B cell (primary cell): Measurements from ENCODE around the gene RNF17. TPM values are rescaled to one million over a fixed set of nuclear protein-coding genes. Genes with fewer than 3 reads are reported as not detected.

ENCODE experiments used
- ATAC-seq: fragments of 200-7000 bp; cut with Tn5 transposase; one replicate; pipeline ENCODE4 v1.10.0; 2021; ENCODE audit warnings: low read depth, mild to moderate bottlenecking, moderate number of reproducible peaks, moderate library complexity
- CTCF ChIA-PET: fragments of 350-600 bp; sonication (Branson Sonifier 250); formaldehyde crosslinking; loops from one replicate; lab custom pipeline; 2021; ENCODE audit warnings: antibody characterized with exemption, inconsistent platforms; lab: Charles Lee
- POLR2A ChIA-PET: fragments of 350-600 bp; sonication (Branson Sonifier 250); formaldehyde crosslinking; loops from one replicate; lab custom pipeline; 2021; ENCODE audit warnings: antibody characterized with exemption; lab: Charles Lee
- DNase-seq: peaks from one replicate; pipeline ENCODE4 v3.0.0; 2013
- H2AFZ ChIP-seq: 2 replicates; pipeline ENCODE4 v1.6.1; 2012; ENCODE audit warnings: mild to moderate bottlenecking, low read depth, low read length; ENCODE audit not compliant: insufficient read depth, poor library complexity, severe bottlenecking
- H3K27ac ChIP-seq, 2 donors: 1 replicate in 1 of 2; 2 replicates in 1 of 2; pipeline ENCODE4 v1.5.1; 2012 to 2013; ENCODE audit warnings: low read length in 2 of 2, mild to moderate bottlenecking in 2 of 2, moderate library complexity in 1 of 2
- H3K27me3 ChIP-seq, 4 experiments: fragments of 200-600 bp in 1 of 4; sonication (generic) in 1 of 4; replicated peaks in 1 of 4; 1 replicate in 2 of 4; 2 replicates in 2 of 4; pipeline versions ENCODE4 v1.6.1 to v1.7.0; 2013 to 2016; ENCODE audit warnings: low read length in 3 of 4, mild to moderate bottlenecking in 2 of 4, mixed read lengths in 1 of 4, moderate library complexity in 1 of 4; ENCODE audit not compliant: insufficient read depth in 4 of 4, control insufficient read depth in 3 of 4; ENCODE audit errors: control extremely low read depth in 1 of 4
- H3K36me3 ChIP-seq, 2 experiments: replicated peaks in 1 of 2; 1 replicate in 1 of 2; 2 replicates in 1 of 2; pipeline versions ENCODE4 v1.6.1 to v1.7.1; 2013; ENCODE audit warnings: low read length in 1 of 2; ENCODE audit not compliant: insufficient read depth in 2 of 2, control insufficient read depth in 1 of 2; ENCODE audit errors: control extremely low read depth in 1 of 2, extremely low read depth in 1 of 2
- H3K4me1 ChIP-seq, 2 donors: fragments of 200-600 bp in 1 of 2; sonication (generic) in 1 of 2; 1 replicate in 1 of 2; 2 replicates in 1 of 2; pipeline versions ENCODE4 v1.5.1 to v1.6.1; 2013 to 2017; ENCODE audit warnings: low read length in 2 of 2; ENCODE audit not compliant: control insufficient read depth in 2 of 2, insufficient read depth in 2 of 2
- H3K4me2 ChIP-seq: replicated peaks from 2 replicates; pipeline ENCODE3; 2012; ENCODE audit warnings: mild to moderate bottlenecking, low read depth, low read length; ENCODE audit not compliant: poor library complexity, severe bottlenecking
- H3K4me3 ChIP-seq, 5 experiments: fragments of 200-600 bp in 1 of 5; sonication (generic) in 1 of 5; 1 replicate in 3 of 5; 2 replicates in 2 of 5; pipeline versions ENCODE4 v1.5.1 to v1.7.0; 2011 to 2016; ENCODE audit warnings: low read length in 4 of 5, mild to moderate bottlenecking in 4 of 5, low read depth in 2 of 5, control low read depth in 1 of 5, moderate library complexity in 1 of 5; ENCODE audit not compliant: insufficient read depth in 1 of 5; ENCODE audit errors: control extremely low read depth in 1 of 5, extremely low read depth in 1 of 5
- H3K79me2 ChIP-seq: fragments of 200-600 bp; sonication (generic); one replicate; pipeline ENCODE4 v1.6.0; 2016; ENCODE audit warnings: low read length; ENCODE audit not compliant: control insufficient read depth, insufficient read depth
- H3K9ac ChIP-seq: fragments of 200-600 bp; sonication (generic); 2 replicates; pipeline ENCODE4 v1.6.1; 2017; ENCODE audit warnings: mild to moderate bottlenecking, low read length, moderate library complexity
- H3K9me3 ChIP-seq, 3 donors: one replicate each; pipeline versions ENCODE4 v1.6.1 to v1.7.1; 2013; ENCODE audit warnings: low read length in 2 of 3; ENCODE audit not compliant: control insufficient read depth in 2 of 3, insufficient read depth in 1 of 3; ENCODE audit errors: control extremely low read depth in 1 of 3
- H4K20me1 ChIP-seq: 2 replicates; pipeline ENCODE4 v1.6.0; 2012; ENCODE audit warnings: mild to moderate bottlenecking, low read length; ENCODE audit not compliant: insufficient read depth, control insufficient read depth, poor library complexity, severe bottlenecking
- H3K27ac Mint-ChIP-seq: one replicate; pipeline ENCODE4 v1.8.0; 2021; ENCODE audit warnings: mixed read lengths
- H3K27me3 Mint-ChIP-seq: one replicate; pipeline ENCODE4 v1.8.0; 2021; ENCODE audit warnings: mixed read lengths
- H3K4me1 Mint-ChIP-seq: one replicate; pipeline ENCODE4 v1.8.0; 2021; ENCODE audit warnings: mixed read lengths
- H3K4me3 Mint-ChIP-seq: one replicate; pipeline ENCODE4 v1.8.0; 2021; ENCODE audit warnings: mixed read lengths
- H3K9me3 Mint-ChIP-seq: one replicate; pipeline ENCODE4 v1.8.0; 2022; ENCODE audit warnings: mixed read lengths; ENCODE audit not compliant: insufficient read depth
- EZH2 ChIP-seq: IDR thresholded peaks from 2 replicates; pipeline ENCODE4 v1.6.1; 2012; ENCODE audit warnings: borderline replicate concordance, low read depth, mild to moderate bottlenecking, moderate library complexity, low read length; ENCODE audit not compliant: insufficient read depth, poor library complexity, severe bottlenecking
- WGBS: methylation state at CpG from one replicate; pipeline ENCODE4 v1.1.5; 2013; ENCODE audit warnings: missing lambda C conversion rate; ENCODE audit not compliant: insufficient coverage; 5-methylcytosine and 5-hydroxymethylcytosine counted together
- intact Hi-C: fragments of 100-400 bp; cut with micrococcal nuclease; formaldehyde crosslinking; loops from one replicate; pipeline ENCODE4 v1.10.0; 2022
- polyA plus RNA-seq: library from polyadenylated mRNA; depleted of rRNA; stranded (reverse); fragments of >200 nt; gene quantifications from 2 replicates; pipeline ENCODE4 v1.2.3, GENCODE V29; 2012
- total RNA-seq, 2 donors: library from RNA; stranded (reverse); fragments of 120-200 nt in 1 of 2; gene quantifications; 1 replicate in 1 of 2; 2 replicates in 1 of 2; pipeline versions ENCODE4 v1.2.3 to v1.2.4, GENCODE V29; 2013 to 2022
- TF ChIP-seq, protein P1 (sequence below): fragments of 200-600 bp; IDR thresholded peaks from one replicate; pipeline ENCODE4 v1.8.0; 2022; ENCODE audit warnings: antibody characterized with exemption, mild to moderate bottlenecking

RNF17 gene
- total and polyA plus RNA-seq, 2 donors (not counting 1 experiment from before 2014, with no cell fraction given) = 0.12 TPM; not detected in 1

DNA sequence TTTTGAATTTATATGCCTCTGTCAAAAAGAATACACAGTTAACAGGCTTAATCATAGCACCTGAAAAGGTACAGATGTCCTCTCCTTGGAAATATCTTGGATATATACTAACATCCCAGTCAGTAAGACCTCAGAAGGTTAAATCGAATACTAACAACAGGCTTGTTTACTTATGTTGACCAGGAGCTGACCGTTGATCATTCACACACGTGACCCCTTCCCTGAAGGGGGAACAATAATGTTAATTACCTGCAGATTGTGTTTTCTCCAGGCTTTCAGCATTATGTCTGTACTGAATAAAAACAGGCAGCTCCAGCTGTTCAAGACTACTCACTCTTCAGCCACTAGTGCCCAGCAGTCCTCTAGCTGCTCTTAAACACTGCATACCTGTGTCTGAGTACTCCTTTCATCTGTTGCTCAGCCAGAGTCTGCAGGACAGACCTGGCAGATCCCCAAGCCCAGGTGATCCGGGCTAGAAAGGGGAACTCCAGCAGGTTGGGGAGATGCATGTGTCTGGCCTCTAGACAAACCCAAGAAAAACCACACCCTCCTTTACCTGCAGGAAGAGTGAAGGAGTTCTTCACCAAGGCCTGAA lies 163.9 kb downstream of the RNF17 start:
- Mint-ChIP-seq H3K4me3 (no peak overlapping the region), H3K27ac (no peak overlapping the region), H3K27me3 (peaks cover 21% of the 10 kb centered on the region), H3K9me3 (no peaks in the 10 kb centered on the region), H3K4me1 (peaks cover 15% of the 10 kb centered on the region)
- no peaks in the 10 kb centered on the region for H3K79me2 ChIP-seq
- H4K20me1 ChIP-seq = no peaks in the 10 kb centered on the region
- no peak overlapping the region for H3K4me3 ChIP-seq
- TF ChIP-seq, protein P1, sequence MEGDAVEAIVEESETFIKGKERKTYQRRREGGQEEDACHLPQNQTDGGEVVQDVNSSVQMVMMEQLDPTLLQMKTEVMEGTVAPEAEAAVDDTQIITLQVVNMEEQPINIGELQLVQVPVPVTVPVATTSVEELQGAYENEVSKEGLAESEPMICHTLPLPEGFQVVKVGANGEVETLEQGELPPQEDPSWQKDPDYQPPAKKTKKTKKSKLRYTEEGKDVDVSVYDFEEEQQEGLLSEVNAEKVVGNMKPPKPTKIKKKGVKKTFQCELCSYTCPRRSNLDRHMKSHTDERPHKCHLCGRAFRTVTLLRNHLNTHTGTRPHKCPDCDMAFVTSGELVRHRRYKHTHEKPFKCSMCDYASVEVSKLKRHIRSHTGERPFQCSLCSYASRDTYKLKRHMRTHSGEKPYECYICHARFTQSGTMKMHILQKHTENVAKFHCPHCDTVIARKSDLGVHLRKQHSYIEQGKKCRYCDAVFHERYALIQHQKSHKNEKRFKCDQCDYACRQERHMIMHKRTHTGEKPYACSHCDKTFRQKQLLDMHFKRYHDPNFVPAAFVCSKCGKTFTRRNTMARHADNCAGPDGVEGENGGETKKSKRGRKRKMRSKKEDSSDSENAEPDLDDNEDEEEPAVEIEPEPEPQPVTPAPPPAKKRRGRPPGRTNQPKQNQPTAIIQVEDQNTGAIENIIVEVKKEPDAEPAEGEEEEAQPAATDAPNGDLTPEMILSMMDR = no peak
- no peak for TF ChIP-seq EZH2
- H3K9ac ChIP-seq = no peak overlapping the region
- POLR2A ChIA-PET = no interaction called here
- no peak overlapping the region for H3K27ac ChIP-seq
- peaks cover 0 to 18% (median 13%) of the 10 kb centered on the region in 4 experiments for H3K27me3 ChIP-seq
- peaks cover 8 to 11% of the 10 kb centered on the region in 2 donors for H3K4me1 ChIP-seq
- no peaks in the 10 kb centered on the region for H3K36me3 ChIP-seq
- H2AFZ ChIP-seq = no peak overlapping the region
- ATAC-seq = no peak
- 90% methylated on average over 4 of the region's 4 CpGs for WGBS
- intact Hi-C loops = loop anchor here (10.0 kb wide), 1 partner anchor 1857 kb away; no protein-coding TSS in a partner anchor
- no peak overlapping the region for H3K4me2 ChIP-seq
- CTCF ChIA-PET = no interaction called here
- DNase-seq = no peak
- H3K9me3 ChIP-seq = peaks cover 0 to 4% (median 0%) of the 10 kb centered on the region in 3 donors

DNA sequence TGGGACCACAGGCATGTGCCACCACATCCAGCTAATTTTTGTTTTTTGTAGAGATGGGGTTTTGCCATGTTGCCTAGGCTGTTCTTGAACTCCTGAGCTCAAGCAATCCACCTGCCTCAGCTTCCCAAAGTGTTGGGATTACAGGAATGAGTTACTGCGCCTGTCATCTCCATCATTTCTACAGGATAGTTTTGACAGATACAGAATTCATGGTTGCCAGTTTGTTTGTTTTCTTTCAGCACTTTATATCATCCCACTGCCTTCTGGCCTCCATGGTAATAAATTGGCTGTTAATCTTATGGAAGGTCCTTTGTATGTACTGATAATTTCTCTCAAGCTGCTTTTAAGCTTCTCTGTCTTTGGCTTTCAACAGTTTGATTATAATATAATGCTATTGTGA lies 165.2 kb downstream of the RNF17 start:
- Mint-ChIP-seq H3K4me1 (peaks cover 11% of the 10 kb centered on the region), H3K9me3 (no peaks in the 10 kb centered on the region), H3K27me3 (peaks cover 30% of the 10 kb centered on the region), H3K27ac (no peak overlapping the region), H3K4me3 (no peak overlapping the region)
- H3K27me3 ChIP-seq = peaks cover 0 to 23% (median 13%) of the 10 kb centered on the region in 4 experiments
- TF ChIP-seq EZH2 = no peak
- TF ChIP-seq, protein P1 = no peak
- H3K36me3 ChIP-seq = no peaks in the 10 kb centered on the region
- ATAC-seq (no peak), DNase-seq (no peak)
- H3K79me2 ChIP-seq = no peaks in the 10 kb centered on the region
- CTCF ChIA-PET = no interaction called here
- H3K9ac ChIP-seq = no peak overlapping the region
- no peak overlapping the region for H3K4me3 ChIP-seq
- H4K20me1 ChIP-seq = no peaks in the 10 kb centered on the region
- intact Hi-C loops = loop anchor here (10.0 kb wide), 1 partner anchor 1856 kb away; no protein-coding TSS in a partner anchor
- H2AFZ ChIP-seq = no peak overlapping the region
- H3K27ac ChIP-seq = no peak overlapping the region
- no peak overlapping the region for H3K4me2 ChIP-seq
- WGBS = 100% methylated on average over 1 of the region's 1 CpG
- H3K4me1 ChIP-seq = peaks cover 7 to 8% of the 10 kb centered on the region in 2 donors
- POLR2A ChIA-PET = no interaction called here
- peaks cover 0 to 4% (median 0%) of the 10 kb centered on the region in 3 donors for H3K9me3 ChIP-seq
